HEK293T (cell line): ENCODE data around the gene SLC13A1.
"Not testable (repeated sequence)": the region's sequence is repeated elsewhere in the genome, so short reads cannot be mapped to it uniquely, and the experiment has no call there.

Source experiments
- CTCF ChIA-PET: fragments of 350-600 bp; formaldehyde crosslinking; extraction: SDS; loops from one replicate; lab custom pipeline; 2021; ENCODE audit warnings: antibody characterized with exemption, inconsistent platforms; lab: Yijun Ruan, JAX
- POLR2A ChIA-PET: fragments of 350-600 bp; formaldehyde crosslinking; extraction: SDS; loops from one replicate; lab custom pipeline; 2020; ENCODE audit warnings: antibody characterized with exemption, inconsistent platforms; lab: Yijun Ruan, JAX
- DNase-seq: peaks from one replicate; pipeline ENCODE4 v3.0.0; 2012; ENCODE audit warnings: mixed read lengths; ENCODE audit errors: extremely low spot score
- ARNT ChIP-seq: fragments of 450-650 bp; IDR thresholded peaks from 2 replicates; pipeline ENCODE4 v1.6.1; 2017; ENCODE audit warnings: mild to moderate bottlenecking
- BHLHE40 ChIP-seq: fragments of 450-650 bp; IDR thresholded peaks from 2 replicates; pipeline ENCODE4 v1.6.1; 2016; ENCODE audit warnings: mild to moderate bottlenecking, moderate library complexity, borderline replicate concordance
- CTBP1 ChIP-seq: fragments of 450-650 bp; IDR thresholded peaks from 2 replicates; pipeline ENCODE4 v1.6.1; 2016; ENCODE audit warnings: borderline replicate concordance
- ELF4 ChIP-seq: fragments of 450-650 bp; IDR thresholded peaks from 2 replicates; pipeline ENCODE4 v1.6.1; 2017; ENCODE audit warnings: antibody characterized with exemption
- FOXA1 ChIP-seq: fragments of 450-650 bp; IDR thresholded peaks from 2 replicates; pipeline ENCODE4 v1.6.1; 2016; ENCODE audit warnings: mild to moderate bottlenecking
- FOXK2 ChIP-seq: fragments of 450-650 bp; IDR thresholded peaks from 2 replicates; pipeline ENCODE4 v1.6.1; 2016; ENCODE audit warnings: mild to moderate bottlenecking
- FOXM1 ChIP-seq: fragments of 450-650 bp; IDR thresholded peaks from 2 replicates; pipeline ENCODE4 v1.6.1; 2017; ENCODE audit warnings: mild to moderate bottlenecking, borderline replicate concordance
- HDGF ChIP-seq: fragments of 450-650 bp; IDR thresholded peaks from 2 replicates; pipeline ENCODE4 v1.6.1; 2017; ENCODE audit warnings: antibody characterized with exemption, borderline replicate concordance
- L3MBTL2 ChIP-seq: fragments of 450-650 bp; conservative IDR thresholded peaks from 2 replicates; pipeline ENCODE4 v1.6.1; 2016; ENCODE audit warnings: mild to moderate bottlenecking
- LEF1 ChIP-seq: fragments of 450-650 bp; IDR thresholded peaks from 2 replicates; pipeline ENCODE4 v1.6.1; 2017; ENCODE audit warnings: mild to moderate bottlenecking, borderline replicate concordance
- NFRKB ChIP-seq: fragments of 450-650 bp; IDR thresholded peaks from 2 replicates; pipeline ENCODE4 v1.6.1; 2016; ENCODE audit warnings: mild to moderate bottlenecking, moderate library complexity
- PKNOX1 ChIP-seq: fragments of 450-650 bp; IDR thresholded peaks from 2 replicates; pipeline ENCODE4 v1.6.1; 2016
- SP1 ChIP-seq: fragments of 450-650 bp; IDR thresholded peaks from 2 replicates; pipeline ENCODE4 v1.6.1; 2017
- SUZ12 ChIP-seq: fragments of 450-650 bp; IDR thresholded peaks from 2 replicates; pipeline ENCODE4 v1.6.1; 2016; ENCODE audit warnings: mild to moderate bottlenecking
- TARDBP ChIP-seq: fragments of 450-650 bp; IDR thresholded peaks from 2 replicates; pipeline ENCODE4 v1.6.1; 2016
- ZNF384 ChIP-seq: fragments of 450-650 bp; IDR thresholded peaks from 2 replicates; pipeline ENCODE4 v1.6.1; 2016

SLC13A1 gene

GRCh38 chr7:123112833-123113232, 86.9 kb downstream of the SLC13A1 start:
- no peak for TF ChIP-seq L3MBTL2
- TF ChIP-seq SUZ12 = no peak
- no peak for TF ChIP-seq HDGF
- CTCF ChIA-PET = no interaction called here
- POLR2A ChIA-PET = no interaction called here

GRCh38 chr7:123099712-123100111, 100.1 kb downstream of the SLC13A1 start:
- DNase-seq = no peak
- ChIA-PET CTCF (no interaction called here), POLR2A (no interaction called here)

More at GRCh38 chr7:123112833-123113232, 86.9 kb downstream of the SLC13A1 start:
- no peak for DNase-seq

GRCh38 chr7:123096976-123097375, 102.8 kb downstream of the SLC13A1 start:
- ChIA-PET POLR2A (no interaction called here), CTCF (no interaction called here)
- DNase-seq = no peak
- TF ChIP-seq SP1 (no peak), CTBP1 (no peak), BHLHE40 (no peak), PKNOX1 (no peak), ELF4 (no peak), HDGF (no peak), LEF1 (no peak), SUZ12 (no peak), ZNF384 (no peak), FOXK2 (no peak)

More at GRCh38 chr7:123099712-123100111, 100.1 kb downstream of the SLC13A1 start:
- no peak for TF ChIP-seq L3MBTL2
- TF ChIP-seq ELF4 = no peak
- no peak for TF ChIP-seq SUZ12
- TF ChIP-seq NFRKB = no peak
- TF ChIP-seq ARNT = no peak
- no peak for TF ChIP-seq FOXA1
- TF ChIP-seq FOXM1 = no peak
- TF ChIP-seq FOXK2 = no peak
- no peak for TF ChIP-seq CTBP1
- no peak for TF ChIP-seq PKNOX1
- TF ChIP-seq ZNF384 = no peak
- TF ChIP-seq LEF1 = no peak
- no peak for TF ChIP-seq TARDBP
- no peak for TF ChIP-seq SP1
- TF ChIP-seq HDGF = no peak

- POLR2A ChIA-PET = no interaction called here
These were observed 103.3 kb downstream of the SLC13A1 start for GRCh38 chr7:123096434-123096833.

GRCh38 chr7:123090456-123090855, 109.3 kb downstream of the SLC13A1 start:
- no peak for TF ChIP-seq NFRKB
- TF ChIP-seq FOXK2 = no peak
- no peak for DNase-seq
- ChIA-PET POLR2A (no interaction called here), CTCF (no interaction called here)

More at GRCh38 chr7:123096434-123096833, 103.3 kb downstream of the SLC13A1 start:
- TF ChIP-seq NFRKB (no peak), FOXA1 (no peak), FOXK2 (no peak), L3MBTL2 (no peak), PKNOX1 (no peak)
- DNase-seq = no peak
- CTCF ChIA-PET = no interaction called here

- DNase-seq, CTCF ChIA-PET, POLR2A ChIA-PET: not testable (repeated sequence)
These were observed 112.9 kb downstream of the SLC13A1 start for GRCh38 chr7:123086910-123087309.

- DNase-seq, POLR2A ChIA-PET, CTCF ChIA-PET: not testable (repeated sequence)
These were observed 114.9 kb downstream of the SLC13A1 start for GRCh38 chr7:123084861-123085260.

GRCh38 chr7:123079021-123079420, 120.7 kb downstream of the SLC13A1 start:
- ChIA-PET POLR2A (no interaction called here), CTCF (no interaction called here)
- no peak for DNase-seq
- TF ChIP-seq SP1 = no peak
- no peak for TF ChIP-seq PKNOX1
- no peak for TF ChIP-seq ARNT
- TF ChIP-seq LEF1 = no peak
- TF ChIP-seq NFRKB = no peak
- no peak for TF ChIP-seq BHLHE40
- no peak for TF ChIP-seq SUZ12
- TF ChIP-seq TARDBP = no peak
- TF ChIP-seq ELF4 = no peak
- no peak for TF ChIP-seq FOXA1
- no peak for TF ChIP-seq CTBP1
- TF ChIP-seq ZNF384 = no peak
- no peak for TF ChIP-seq FOXK2
- no peak for TF ChIP-seq FOXM1
